ENCODE data around the gene KLHL20.

- TF ChIP-seq POLR2A (IDR thresholded peaks at IDR 0.05; ENCODE audit: low read length) (no peak), GATA1 (IDR thresholded peaks at IDR 0.05; ENCODE audit: low read depth, low read length) (no peak)
Measured at GRCh38 chr1:173666646-173667045, 48.1 kb upstream of the KLHL20 start.
